Astrocyte of the cerebellum (primary cell): ENCODE measurements around the gene TNFAIP3.

Experiments
- DNase-seq: peaks from one replicate; pipeline ENCODE4 v3.0.0-alpha.2; 2011; ENCODE audit warnings: low read depth
- H3K4me3 ChIP-seq: 2 replicates; pipeline ENCODE4 v1.5.1; 2011; ENCODE audit warnings: mild to moderate bottlenecking, low read depth, low read length, moderate library complexity
- CTCF ChIP-seq: IDR thresholded peaks from 2 replicates; pipeline ENCODE4 v1.5.1; 2012; ENCODE audit warnings: low read length, low read depth, moderate library complexity, mild to moderate bottlenecking; ENCODE audit errors: missing control alignments
- in situ Hi-C: cut with HindIII; loops from 2 replicates; pipeline ENCODE4 v1.10.0; 2017; ENCODE audit warnings: low sequenced_read_pairs

The TNFAIP3 gene

DNA sequence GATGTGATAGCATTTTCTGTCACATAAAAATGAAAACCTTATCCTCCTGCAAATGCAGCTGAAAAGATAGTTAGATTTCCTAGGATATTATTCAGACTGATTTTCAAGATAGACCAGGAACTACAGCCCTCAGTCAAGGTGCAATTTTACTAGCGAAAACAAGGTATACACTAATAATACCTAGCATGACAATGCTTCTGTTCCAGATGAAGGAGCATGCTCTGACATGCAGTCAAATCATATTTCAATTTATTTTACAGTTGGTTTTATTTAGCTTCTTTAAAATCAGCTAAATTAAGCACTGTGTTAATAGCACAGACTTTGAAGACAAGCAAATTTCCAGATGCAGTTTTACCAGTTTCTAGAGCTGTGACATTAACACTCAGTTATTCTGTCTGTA is 14.2 kb upstream of the TNFAIP3 start:
- DNase-seq = no peak
- in situ Hi-C loops = no loop called here
- TF ChIP-seq CTCF = no peak
- no peak overlapping the region for H3K4me3 ChIP-seq

DNA sequence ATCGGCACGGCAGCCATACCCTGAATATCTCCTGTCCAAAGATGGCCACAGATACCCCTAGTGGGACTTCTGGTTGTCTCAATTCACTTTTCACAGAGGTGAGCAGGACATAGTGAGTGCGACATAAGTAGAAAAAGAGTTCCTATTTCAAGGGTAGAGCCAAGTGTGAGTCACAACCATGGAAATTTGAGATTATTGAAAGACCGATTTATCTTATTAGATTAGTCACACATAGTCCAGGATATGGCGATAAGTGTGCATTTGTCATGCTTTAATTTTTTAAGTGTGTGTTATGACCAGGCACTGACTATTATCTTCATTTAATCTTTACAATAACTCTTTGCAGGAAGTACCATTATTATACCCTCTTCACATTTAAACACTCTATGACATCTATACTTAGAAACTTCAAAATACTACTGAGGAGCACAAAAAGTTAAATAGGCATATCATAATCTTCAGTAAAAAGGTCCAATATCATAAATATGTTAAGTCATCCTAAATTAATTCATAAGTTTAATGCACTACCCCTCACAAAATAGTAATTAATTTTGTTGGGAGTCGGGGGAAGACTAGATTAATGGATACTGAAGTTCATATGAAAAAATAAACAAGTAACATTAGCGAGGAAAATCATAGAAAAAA is 13.4 kb upstream of the TNFAIP3 start:
- in situ Hi-C loops = no loop called here
- H3K4me3 ChIP-seq = no peak overlapping the region
- peak; percentile 67 for DNase-seq
- no peak for TF ChIP-seq CTCF

DNA sequence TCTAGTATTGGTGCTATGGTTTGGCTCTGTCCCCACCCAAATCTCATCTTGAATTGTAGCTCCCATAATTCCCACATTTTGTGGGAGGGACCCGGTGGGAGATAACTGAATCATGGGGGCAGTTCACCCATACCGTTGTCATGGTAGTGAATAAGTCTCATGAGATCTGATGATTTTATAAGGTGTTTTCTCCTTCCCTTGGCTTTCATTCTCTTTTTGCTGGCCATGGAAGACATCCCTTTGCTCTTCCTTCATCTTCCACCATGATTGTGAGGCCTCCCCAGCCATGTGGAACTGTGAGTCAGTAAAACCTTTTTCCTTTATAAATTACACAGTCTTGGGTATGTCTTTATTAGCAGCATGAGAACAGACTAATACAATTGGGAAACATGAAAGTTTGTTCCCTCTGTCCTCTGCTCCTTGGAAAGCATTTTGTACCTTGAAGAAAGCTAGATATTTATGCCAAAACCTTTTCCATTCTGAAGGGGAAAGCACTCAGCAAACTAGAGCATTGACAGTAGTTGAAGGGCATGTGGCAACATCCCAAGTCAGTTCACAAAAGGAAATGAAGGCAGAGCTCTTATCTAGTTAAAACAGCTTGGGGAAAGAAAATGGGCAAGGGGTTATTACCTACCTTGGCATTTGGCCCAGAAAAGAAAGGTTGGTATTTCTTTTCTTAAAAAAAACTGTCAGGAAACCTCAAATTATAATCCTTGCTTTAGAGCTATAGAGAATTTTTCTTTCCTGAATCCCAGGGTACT is 10.7 kb upstream of the TNFAIP3 start:
- in situ Hi-C loops = no loop called here
- DNase-seq = no peak
- no peak overlapping the region for H3K4me3 ChIP-seq
- no peak for TF ChIP-seq CTCF

GRCh38 chr6:137859025-137859424 is 8.0 kb upstream of the TNFAIP3 start:
- DNase-seq = no peak
- H3K4me3 ChIP-seq = no peak overlapping the region
- in situ Hi-C loops = no loop called here
- no peak for TF ChIP-seq CTCF

DNA sequence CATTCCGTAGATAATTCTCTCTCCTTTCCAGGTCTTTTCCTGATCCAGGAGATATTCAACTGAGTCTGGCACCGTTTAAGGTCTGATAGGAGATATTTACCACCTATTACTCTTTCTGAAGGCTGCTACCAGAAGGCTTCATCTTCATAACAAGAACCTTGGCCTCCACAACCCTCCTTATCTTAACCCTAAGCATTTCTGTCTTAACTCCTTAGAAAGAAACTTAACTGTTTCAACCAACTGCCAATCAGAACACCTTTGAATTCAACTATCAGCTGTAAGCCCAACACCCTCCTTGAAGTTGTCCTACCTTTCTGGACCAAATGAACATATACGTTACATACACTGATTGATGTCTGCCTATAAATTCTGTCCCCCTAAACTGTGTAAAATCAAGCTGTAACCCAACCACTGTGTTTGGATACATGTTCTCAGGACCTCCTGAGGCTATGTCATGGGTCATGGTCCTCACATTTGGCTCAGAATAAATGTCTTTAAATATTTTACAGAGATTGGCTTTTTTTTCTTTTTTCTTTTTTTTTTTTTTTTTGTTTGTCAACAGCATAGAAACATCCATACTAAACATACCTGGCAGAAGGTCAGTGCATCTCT is 6.6 kb upstream of the TNFAIP3 start:
- no peak for TF ChIP-seq CTCF
- DNase-seq = no peak
- no peak overlapping the region for H3K4me3 ChIP-seq
- in situ Hi-C loops = no loop called here

DNA sequence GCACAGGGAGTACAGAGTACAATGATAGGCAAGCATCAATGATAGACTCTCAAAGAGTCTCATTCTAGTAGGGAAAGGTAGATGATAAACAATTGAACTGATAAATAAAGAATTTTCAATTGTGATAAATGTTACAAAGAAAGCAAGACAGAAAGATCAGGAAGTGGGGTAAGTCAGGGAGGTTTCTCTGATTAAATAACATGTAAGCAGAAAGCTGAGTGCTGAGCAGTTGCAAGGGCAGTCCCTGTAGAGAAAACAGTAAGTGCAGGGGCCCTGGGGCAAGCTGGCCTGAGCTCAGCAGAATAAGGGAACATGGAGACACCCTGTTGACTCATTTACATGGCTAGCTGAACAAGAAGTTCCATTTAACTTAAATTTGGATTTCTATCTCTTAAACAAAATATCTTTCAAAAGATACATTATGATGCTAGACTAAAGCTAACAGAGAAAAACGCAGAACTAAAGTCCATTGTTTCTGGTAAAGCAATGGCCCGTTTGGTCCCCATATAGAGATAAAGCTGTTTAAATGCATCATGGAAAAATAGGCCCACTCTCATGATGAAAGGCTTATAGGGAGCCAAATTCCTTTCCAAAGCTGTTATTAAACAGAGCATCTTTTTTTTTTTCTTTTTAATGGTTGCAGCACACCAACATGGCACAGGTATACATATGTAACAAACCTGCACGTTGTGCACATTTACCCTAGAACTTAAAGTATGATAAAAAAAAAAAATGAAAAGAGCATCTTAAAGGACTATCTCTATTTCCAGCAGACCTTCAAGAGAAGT is 5.3 kb upstream of the TNFAIP3 start:
- DNase-seq = no peak
- no peak for TF ChIP-seq CTCF
- in situ Hi-C loops = no loop called here
- no peak overlapping the region for H3K4me3 ChIP-seq
